Keratinocyte (primary cell): ENCODE data around the gene MEIG1.

Experiments used
- CTCF ChIP-seq, 3 experiments: IDR thresholded peaks in 1 of 3; conservative IDR thresholded peaks in 1 of 3; optimal IDR thresholded peaks in 1 of 3; 2 replicates in 2 of 3; 3 replicates in 1 of 3; pipeline versions ENCODE3 to v1.5.1; 2011; ENCODE audit warnings: low read length in 3 of 3, mild to moderate bottlenecking in 3 of 3, moderate library complexity in 2 of 3, control low read depth in 1 of 3, inconsistent platforms in 1 of 3; ENCODE audit not compliant: insufficient read depth in 2 of 3; ENCODE audit errors: extremely low read depth in 1 of 3
- EZH2 ChIP-seq: IDR thresholded peaks from one replicate; pipeline ENCODE4 v1.6.1; 2012; ENCODE audit warnings: inconsistent platforms, mild to moderate bottlenecking, low read length, moderate library complexity

GRCh38 chr10:14917827-14918226, 41.4 kb upstream of the MEIG1 start:
- TF ChIP-seq CTCF (optimal IDR thresholded peaks at IDR 0.05 in 1 of 3, IDR thresholded peaks at IDR 0.05 in 1 of 3, conservative IDR thresholded peaks at IDR 0.05 in 1 of 3; ENCODE audit: extremely low read depth in 1 of 3, insufficient read depth in 2 of 3, low read length in 3 of 3): no peak
- TF ChIP-seq EZH2: no peak
